Measurements from ENCODE around the gene GPR161.

DNA sequence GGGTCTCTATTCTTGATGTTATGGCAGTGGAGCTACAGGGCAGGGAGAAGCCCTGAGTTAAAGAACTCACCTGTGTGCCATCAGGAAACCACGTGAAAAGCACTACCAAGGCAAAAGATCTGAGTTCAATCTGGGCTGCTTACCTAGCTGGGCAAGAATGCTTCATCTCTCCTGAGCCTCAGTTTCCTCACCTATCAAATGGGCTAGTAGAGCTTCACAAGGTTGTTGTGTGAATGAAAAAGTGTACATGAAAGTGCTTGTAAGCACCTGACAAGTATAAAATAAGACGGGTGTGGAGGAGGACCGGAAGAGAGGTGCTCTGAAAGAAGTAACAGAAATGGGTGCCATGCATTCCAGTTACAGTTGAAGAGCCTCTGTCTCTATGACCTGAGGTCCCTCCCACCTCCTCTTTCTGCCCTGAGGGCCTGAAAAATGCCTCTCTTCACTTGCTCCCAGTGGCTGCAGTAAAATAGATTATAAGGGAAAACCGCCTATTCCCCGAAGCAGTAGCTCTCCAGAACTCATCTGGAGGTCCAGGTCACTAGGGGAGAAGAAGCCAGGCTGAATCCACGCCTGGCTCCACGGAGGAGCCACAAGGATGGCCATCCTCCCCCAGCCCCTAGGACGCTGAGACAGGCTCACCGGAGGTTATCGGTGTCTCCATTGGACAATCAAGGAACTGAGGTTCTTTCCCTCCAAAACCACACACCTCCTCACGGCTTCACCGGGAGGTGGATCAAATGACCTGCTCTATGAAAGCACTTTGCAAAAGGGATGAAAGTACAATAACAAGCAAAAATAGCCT, 1.4 kb downstream of the GPR161 start:
- no peak for TF ChIP-seq POLR2A (IDR thresholded peaks at IDR 0.05; ENCODE audit: low read length)
- TF ChIP-seq GATA1 (IDR thresholded peaks at IDR 0.05; ENCODE audit: low read depth, low read length) = no peak
